Measurements from ENCODE around the gene YPEL1.

YPEL1 gene

DNA sequence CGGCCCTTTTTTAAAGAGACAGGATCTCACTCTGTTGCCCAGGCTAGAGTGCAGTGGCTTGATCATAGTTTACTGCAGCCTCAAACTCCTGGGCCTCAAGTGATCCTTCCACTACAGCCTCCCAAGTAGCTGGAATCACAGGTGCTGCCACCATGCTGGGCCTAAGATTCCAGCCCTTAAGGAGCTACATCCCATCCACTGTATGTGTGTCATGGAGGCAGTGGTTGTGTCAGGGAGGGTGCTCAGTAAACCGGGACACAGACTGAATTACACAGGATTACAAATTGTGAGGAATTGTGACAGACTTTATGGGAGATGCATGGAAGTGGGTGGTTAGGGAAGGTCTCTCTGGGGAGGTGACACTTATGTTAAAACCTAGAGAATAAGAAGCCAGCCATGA, 71.9 kb downstream of the YPEL1 start:
- H3K4me3 ChIP-seq (ENCODE audit: low read depth, low read length), result no peak overlapping the region
- TF ChIP-seq, protein P1, sequence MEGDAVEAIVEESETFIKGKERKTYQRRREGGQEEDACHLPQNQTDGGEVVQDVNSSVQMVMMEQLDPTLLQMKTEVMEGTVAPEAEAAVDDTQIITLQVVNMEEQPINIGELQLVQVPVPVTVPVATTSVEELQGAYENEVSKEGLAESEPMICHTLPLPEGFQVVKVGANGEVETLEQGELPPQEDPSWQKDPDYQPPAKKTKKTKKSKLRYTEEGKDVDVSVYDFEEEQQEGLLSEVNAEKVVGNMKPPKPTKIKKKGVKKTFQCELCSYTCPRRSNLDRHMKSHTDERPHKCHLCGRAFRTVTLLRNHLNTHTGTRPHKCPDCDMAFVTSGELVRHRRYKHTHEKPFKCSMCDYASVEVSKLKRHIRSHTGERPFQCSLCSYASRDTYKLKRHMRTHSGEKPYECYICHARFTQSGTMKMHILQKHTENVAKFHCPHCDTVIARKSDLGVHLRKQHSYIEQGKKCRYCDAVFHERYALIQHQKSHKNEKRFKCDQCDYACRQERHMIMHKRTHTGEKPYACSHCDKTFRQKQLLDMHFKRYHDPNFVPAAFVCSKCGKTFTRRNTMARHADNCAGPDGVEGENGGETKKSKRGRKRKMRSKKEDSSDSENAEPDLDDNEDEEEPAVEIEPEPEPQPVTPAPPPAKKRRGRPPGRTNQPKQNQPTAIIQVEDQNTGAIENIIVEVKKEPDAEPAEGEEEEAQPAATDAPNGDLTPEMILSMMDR (IDR thresholded peaks at IDR 0.05; ENCODE audit: control insufficient read depth, extremely low read depth, insufficient read depth), result no peak
- DNase-seq (ENCODE audit: low read depth), result no peak

DNA sequence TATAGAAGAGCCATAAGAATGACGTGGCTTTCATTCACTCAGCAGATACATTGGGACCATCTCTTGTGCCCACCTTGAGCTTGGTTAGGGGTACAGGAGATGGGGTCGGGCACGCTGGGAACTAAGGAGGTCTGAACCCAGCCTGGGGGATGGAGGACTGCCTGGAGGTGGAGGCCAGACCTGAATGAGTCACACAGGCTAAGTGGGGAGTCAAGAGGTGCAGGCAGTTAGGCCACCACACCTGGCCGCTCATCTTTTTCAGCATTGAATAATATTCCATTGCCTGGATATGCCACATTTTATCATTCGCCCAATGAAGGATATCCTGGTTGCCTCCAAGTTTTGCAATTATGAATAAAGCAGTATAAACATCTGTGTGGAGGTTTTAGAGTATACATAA, 73.6 kb downstream of the YPEL1 start:
- TF ChIP-seq, protein P1 (IDR thresholded peaks at IDR 0.05; ENCODE audit: control insufficient read depth, extremely low read depth, insufficient read depth), result no peak
- no peak for DNase-seq (ENCODE audit: low read depth)
- H3K4me3 ChIP-seq (ENCODE audit: low read depth, low read length), result no peak overlapping the region

DNA sequence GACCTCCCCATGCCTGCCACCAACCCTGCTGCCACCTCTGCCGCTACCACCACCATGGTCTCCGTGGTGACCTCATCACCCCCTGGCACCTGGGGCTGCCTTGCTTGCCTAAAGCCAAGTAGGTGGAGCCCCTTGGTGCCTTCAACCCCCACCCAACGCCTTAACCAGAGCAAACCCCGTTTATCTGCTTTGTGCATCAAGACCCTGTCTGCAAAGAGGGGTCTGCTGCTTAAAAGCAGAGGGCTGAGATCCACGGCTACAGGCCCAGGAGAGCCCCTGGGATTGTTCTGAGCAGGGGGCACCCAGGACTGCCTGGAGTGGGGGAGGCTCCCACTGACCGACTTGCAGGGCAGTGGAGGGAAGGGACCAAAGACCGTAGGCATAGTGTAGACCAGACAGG, 74.7 kb downstream of the YPEL1 start:
- TF ChIP-seq, protein P1 (IDR thresholded peaks at IDR 0.05; ENCODE audit: control insufficient read depth, extremely low read depth, insufficient read depth), result no peak
- H3K4me3 ChIP-seq (ENCODE audit: low read depth, low read length), result no peak overlapping the region
- no peak for DNase-seq (ENCODE audit: low read depth)

DNA sequence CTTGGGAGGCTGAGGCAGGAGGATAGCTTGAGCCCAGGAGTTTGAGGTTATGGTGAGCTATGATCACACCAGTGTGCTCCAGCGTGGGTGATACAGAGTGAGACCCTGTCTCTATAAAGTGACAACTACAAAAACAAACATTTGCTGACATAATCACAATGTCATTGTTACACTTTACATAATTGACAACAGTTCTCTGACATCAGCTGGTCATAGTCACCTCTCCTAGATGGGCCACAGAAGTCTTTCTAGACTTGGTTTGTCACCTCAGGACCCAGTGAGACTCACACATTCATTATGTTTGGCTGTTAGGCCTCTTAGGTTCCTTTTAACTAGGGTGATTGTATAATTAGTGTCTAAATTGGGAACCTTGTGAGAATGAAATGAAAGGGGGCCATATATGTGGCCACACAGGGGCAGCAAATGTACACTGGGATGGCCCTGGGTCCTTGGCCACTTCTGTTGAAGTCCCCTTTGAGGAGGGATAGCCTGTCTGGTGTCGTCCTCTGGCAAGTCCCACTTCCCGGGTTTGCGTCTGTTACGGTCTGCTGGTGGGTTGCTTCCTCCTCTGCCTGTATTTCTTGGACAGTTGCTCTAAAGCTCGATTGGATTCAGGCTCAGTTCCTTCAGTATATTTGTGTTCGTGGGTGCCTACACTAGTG, 75.6 kb downstream of the YPEL1 start:
- no peak for DNase-seq (ENCODE audit: low read depth)
- no peak overlapping the region for H3K4me3 ChIP-seq (ENCODE audit: low read depth, low read length)
- TF ChIP-seq, protein P1 (IDR thresholded peaks at IDR 0.05; ENCODE audit: control insufficient read depth, extremely low read depth, insufficient read depth), result no peak

DNA sequence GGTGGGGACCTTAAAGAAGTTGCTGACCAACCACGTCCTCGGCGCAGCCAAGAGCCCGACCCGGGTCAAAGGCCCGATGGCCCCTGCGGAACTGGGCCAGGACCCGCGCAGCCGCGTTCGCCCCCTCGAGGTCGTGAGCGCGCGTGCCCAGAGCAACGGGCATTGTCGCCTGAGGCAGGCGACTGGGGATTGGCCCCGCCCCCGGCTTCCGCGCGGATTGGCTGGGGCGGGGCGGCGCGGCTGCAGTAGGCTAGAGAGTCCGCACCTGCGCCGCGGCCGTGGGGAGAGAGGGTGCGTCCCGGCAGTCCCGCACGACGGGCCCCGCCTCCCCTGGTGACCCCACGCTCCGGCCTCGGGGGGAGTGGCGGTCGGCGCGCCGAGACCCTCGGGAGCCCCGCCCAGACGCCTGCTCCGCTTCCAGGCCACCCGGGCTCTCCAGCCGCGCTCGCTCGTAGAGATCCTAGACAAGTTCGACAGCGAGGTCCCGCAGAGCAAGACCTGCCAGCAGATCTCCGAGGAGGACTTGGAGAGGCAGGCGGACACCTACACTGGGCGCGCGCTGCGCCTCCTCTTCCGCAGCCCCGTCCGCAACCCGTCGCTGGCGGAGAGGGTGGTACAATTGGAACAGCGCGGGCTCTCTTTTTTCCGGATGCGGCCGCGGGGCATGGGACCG, 78.1 kb downstream of the YPEL1 start:
- no peak for DNase-seq (ENCODE audit: low read depth)
- peak overlapping the region; percentile 51 for H3K4me3 ChIP-seq (ENCODE audit: low read depth, low read length)
- TF ChIP-seq, protein P1 (IDR thresholded peaks at IDR 0.05; ENCODE audit: control insufficient read depth, extremely low read depth, insufficient read depth), result peak; percentile 20; the same call in 1 of the 2 replicates

DNA sequence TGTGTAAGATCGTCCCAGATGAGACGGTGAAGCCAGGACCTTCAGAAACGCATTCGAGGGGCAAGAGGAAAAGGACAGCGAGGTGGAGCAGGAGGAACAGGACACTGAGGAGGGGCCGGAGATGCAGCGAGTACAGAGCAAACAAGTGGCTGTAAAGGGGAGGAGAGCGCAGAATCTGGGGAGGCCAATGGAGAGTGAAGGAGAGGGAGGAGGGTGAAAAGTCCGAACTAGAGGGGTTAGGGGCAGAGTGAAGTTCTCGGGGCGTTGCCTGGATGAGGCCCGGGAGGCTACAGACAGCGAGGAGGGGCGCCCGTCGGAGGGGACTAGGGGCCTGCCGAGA, 78.6 kb downstream of the YPEL1 start:
- peak overlapping the region; percentile 51 for H3K4me3 ChIP-seq (ENCODE audit: low read depth, low read length)
- TF ChIP-seq, protein P1 (IDR thresholded peaks at IDR 0.05; ENCODE audit: control insufficient read depth, extremely low read depth, insufficient read depth), result no peak
- DNase-seq (ENCODE audit: low read depth), result no peak

All from LNCaP clone FGC (cell line).